Smooth muscle cell (in vitro differentiated cells): ENCODE data around the gene NADK2. TPM values are rescaled to one million over a fixed set of nuclear protein-coding genes. Genes with fewer than 3 reads are reported as not detected.

Experiments used
- DNase-seq: peaks from one replicate; lab custom pipeline; 2025; ENCODE audit not compliant: unreplicated experiment; lab: John Stamatoyannopoulos, UW
- H2AFZ ChIP-seq: fragments of 200-600 bp; sonication (generic); 2 replicates; pipeline ENCODE4 v1.6.0; 2016; ENCODE audit warnings: antibody characterized with exemption, low read depth, mild to moderate bottlenecking
- H3F3A ChIP-seq: fragments of 200-600 bp; sonication (generic); 2 replicates; pipeline ENCODE4 v1.6.0; 2017; ENCODE audit warnings: antibody characterized with exemption, low read depth
- H3K27ac ChIP-seq: fragments of 200-600 bp; sonication (generic); 2 replicates; pipeline ENCODE4 v1.5.1; 2016; ENCODE audit warnings: low read depth, mild to moderate bottlenecking
- H3K27me3 ChIP-seq: fragments of 200-600 bp; sonication (generic); 2 replicates; pipeline ENCODE4 v1.6.1; 2016; ENCODE audit warnings: low read depth, mild to moderate bottlenecking
- H3K36me3 ChIP-seq: fragments of 200-600 bp; sonication (generic); 2 replicates; pipeline ENCODE4 v1.5.1; 2016; ENCODE audit warnings: low read depth
- H3K4me1 ChIP-seq: fragments of 200-600 bp; sonication (generic); 2 replicates; pipeline ENCODE4 v1.5.1; 2016; ENCODE audit warnings: low read depth
- H3K4me2 ChIP-seq: fragments of 200-600 bp; sonication (generic); 2 replicates; pipeline ENCODE4 v1.6.0; 2016; ENCODE audit warnings: mild to moderate bottlenecking
- H3K4me3 ChIP-seq: fragments of 200-600 bp; sonication (generic); 2 replicates; pipeline ENCODE4 v1.5.1; 2016; ENCODE audit warnings: mild to moderate bottlenecking
- H3K79me2 ChIP-seq: fragments of 200-600 bp; sonication (generic); 2 replicates; pipeline ENCODE4 v1.6.0; 2016; ENCODE audit warnings: low read depth, mild to moderate bottlenecking
- H3K9ac ChIP-seq: fragments of 200-600 bp; sonication (generic); 2 replicates; pipeline ENCODE4 v1.6.0; 2016; ENCODE audit warnings: low read depth
- H3K9me3 ChIP-seq: fragments of 200-600 bp; sonication (generic); replicated peaks from 2 replicates; pipeline ENCODE4 v1.5.1; 2016; ENCODE audit warnings: low read depth
- H4K20me1 ChIP-seq: fragments of 200-600 bp; sonication (generic); 2 replicates; pipeline ENCODE4 v1.6.0; 2016; ENCODE audit warnings: low read depth
- WGBS: methylation state at CpG from one replicate; pipeline ENCODE4 v1.1.7; 2016; ENCODE audit warnings: low lambda C conversion rate; 5-methylcytosine and 5-hydroxymethylcytosine counted together
- polyA plus RNA-seq: library from polyadenylated mRNA; unstranded; fragments of >200 nt; fragmentation: Nextera tagmentation; extraction: Ambion mirVana; gene quantifications from 2 replicates; pipeline ENCODE4 v1.2.1, GENCODE V29; 2016
- total RNA-seq: library from RNA; depleted of rRNA; stranded (reverse); fragments of >200 nt; gene quantifications from 2 replicates; pipeline ENCODE4 v1.2.3, GENCODE V29; 2014
- TF ChIP-seq, protein P1 (sequence below): fragments of 200-600 bp; sonication (generic); IDR thresholded peaks from 2 replicates; pipeline ENCODE4 v1.5.1; 2017; ENCODE audit warnings: borderline replicate concordance, mild to moderate bottlenecking, antibody characterized with exemption; ENCODE audit not compliant: insufficient read depth, poor library complexity, severe bottlenecking

The NADK2 gene
- total and polyA plus RNA-seq, 2 experiments from 2014 or later, result 26.7 to 27.2 TPM

DNA sequence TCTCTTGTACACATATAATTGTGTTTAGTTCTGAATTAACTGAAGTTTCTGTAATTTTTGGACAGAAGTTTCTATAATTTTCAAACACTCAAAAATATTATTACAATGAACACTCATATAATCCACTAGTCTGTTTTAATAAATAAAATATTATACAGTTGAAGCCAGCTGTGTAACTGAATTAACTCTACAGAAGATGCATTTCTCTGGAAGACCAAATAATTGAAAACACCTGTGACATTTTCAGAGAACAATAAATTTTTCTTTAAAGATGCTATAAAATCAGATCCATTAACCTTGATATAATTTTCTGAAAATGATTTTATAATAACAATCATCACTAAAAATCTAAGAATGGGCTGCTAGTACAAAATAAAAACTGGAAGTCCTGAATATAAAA, 14.7 kb downstream of the NADK2 start:
- no peak overlapping the region for H3K4me3 ChIP-seq
- H2AFZ ChIP-seq, result no peak overlapping the region
- no peak for DNase-seq
- H4K20me1 ChIP-seq, result peaks cover 18% of the 10 kb centered on the region
- H3F3A ChIP-seq, result no peaks in the 10 kb centered on the region
- H3K9ac ChIP-seq, result no peak overlapping the region
- no peak overlapping the region for H3K4me2 ChIP-seq
- H3K36me3 ChIP-seq, result peaks cover 8% of the 10 kb centered on the region
- TF ChIP-seq, protein P1, sequence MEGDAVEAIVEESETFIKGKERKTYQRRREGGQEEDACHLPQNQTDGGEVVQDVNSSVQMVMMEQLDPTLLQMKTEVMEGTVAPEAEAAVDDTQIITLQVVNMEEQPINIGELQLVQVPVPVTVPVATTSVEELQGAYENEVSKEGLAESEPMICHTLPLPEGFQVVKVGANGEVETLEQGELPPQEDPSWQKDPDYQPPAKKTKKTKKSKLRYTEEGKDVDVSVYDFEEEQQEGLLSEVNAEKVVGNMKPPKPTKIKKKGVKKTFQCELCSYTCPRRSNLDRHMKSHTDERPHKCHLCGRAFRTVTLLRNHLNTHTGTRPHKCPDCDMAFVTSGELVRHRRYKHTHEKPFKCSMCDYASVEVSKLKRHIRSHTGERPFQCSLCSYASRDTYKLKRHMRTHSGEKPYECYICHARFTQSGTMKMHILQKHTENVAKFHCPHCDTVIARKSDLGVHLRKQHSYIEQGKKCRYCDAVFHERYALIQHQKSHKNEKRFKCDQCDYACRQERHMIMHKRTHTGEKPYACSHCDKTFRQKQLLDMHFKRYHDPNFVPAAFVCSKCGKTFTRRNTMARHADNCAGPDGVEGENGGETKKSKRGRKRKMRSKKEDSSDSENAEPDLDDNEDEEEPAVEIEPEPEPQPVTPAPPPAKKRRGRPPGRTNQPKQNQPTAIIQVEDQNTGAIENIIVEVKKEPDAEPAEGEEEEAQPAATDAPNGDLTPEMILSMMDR, result no peak
- H3K9me3 ChIP-seq, result no peaks in the 10 kb centered on the region
- H3K79me2 ChIP-seq, result peaks cover 34% of the 10 kb centered on the region
- peaks cover 10% of the 10 kb centered on the region for H3K4me1 ChIP-seq
- no peaks in the 10 kb centered on the region for H3K27me3 ChIP-seq
- H3K27ac ChIP-seq, result no peak overlapping the region

DNA sequence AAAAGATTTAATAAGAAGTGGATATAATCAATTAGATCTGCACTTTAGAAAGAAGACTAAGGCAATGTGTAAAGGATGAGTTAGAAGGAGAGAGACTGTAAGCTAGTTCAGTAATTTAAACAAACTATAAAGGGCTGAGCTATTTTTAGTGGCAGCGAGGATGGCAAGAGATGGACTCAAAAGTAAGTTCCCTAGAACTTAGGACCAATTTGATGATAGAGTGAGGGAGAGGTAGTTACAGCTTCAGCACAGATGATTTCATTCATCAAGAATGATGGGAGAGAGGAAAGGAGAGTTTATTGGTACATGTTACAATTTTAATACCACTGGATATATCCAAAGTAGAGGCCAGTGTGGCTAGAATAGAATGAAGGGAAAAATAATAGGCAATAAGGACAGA, 19.1 kb downstream of the NADK2 start:
- 90% methylated on average over 1 of the region's 1 CpG for WGBS
- no peak overlapping the region for H3K4me2 ChIP-seq

DNA sequence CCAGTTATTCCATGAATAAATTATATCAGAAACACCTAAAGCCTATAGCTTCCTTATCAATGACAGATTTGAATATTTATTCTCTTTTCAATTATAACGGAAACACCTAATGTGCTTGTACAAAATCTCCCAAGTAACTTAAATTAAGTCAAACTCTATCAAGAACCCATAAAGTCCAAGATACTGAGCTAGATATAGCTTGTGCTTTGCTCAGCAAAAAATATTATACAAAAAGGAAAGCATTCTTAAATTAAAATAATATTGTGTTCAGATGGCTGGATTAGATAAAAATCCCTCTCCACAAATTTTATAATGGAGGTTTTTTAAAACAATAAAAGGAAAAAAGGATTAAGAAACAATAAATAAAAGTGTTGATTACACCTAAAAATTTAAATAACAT, 23.7 kb downstream of the NADK2 start:
- H3K27me3 ChIP-seq, result no peaks in the 10 kb centered on the region
- TF ChIP-seq, protein P1, result no peak
- H4K20me1 ChIP-seq, result no peaks in the 10 kb centered on the region
- H3K9ac ChIP-seq, result no peak overlapping the region
- H3K9me3 ChIP-seq, result no peaks in the 10 kb centered on the region
- DNase-seq, result no peak
- no peaks in the 10 kb centered on the region for H3K79me2 ChIP-seq
- H3K4me3 ChIP-seq, result no peak overlapping the region
- WGBS, result 98% methylated on average over 1 of the region's 1 CpG
- no peaks in the 10 kb centered on the region for H3F3A ChIP-seq
- no peak overlapping the region for H3K27ac ChIP-seq
- no peak overlapping the region for H2AFZ ChIP-seq
- peaks cover 7% of the 10 kb centered on the region for H3K36me3 ChIP-seq
- H3K4me2 ChIP-seq, result no peak overlapping the region
- H3K4me1 ChIP-seq, result no peaks in the 10 kb centered on the region

More for the DNA sequence above, 19.1 kb downstream of the NADK2 start:
- Histone ChIP-seq H3K79me2 (peaks cover 11% of the 10 kb centered on the region), H3K9ac (no peak overlapping the region), H3K36me3 (peaks cover 14% of the 10 kb centered on the region), H2AFZ (no peak overlapping the region), H3K4me3 (no peak overlapping the region), H3F3A (no peaks in the 10 kb centered on the region), H3K27me3 (no peaks in the 10 kb centered on the region), H4K20me1 (no peaks in the 10 kb centered on the region), H3K9me3 (no peaks in the 10 kb centered on the region), H3K4me1 (no peaks in the 10 kb centered on the region), H3K27ac (no peak overlapping the region)
- no peak for DNase-seq
- TF ChIP-seq, protein P1, result no peak

DNA sequence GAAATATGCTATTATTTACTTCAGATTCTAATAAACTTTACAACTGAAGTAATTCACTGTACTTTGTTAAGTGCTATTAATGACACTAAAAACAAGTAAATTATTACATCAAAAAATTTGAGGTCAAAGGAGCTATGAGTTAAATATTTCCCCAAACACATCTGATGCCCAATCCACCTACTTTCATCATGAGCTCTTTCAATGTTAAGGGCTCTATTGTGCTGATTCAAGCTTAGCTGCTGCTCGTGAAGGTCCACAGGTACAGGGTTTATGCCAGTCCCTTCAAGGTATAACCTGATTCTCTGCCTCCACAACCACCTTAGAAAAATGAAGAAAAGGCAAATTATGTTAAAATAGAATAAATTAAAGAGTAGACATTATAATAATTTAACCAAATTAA, 24.2 kb downstream of the NADK2 start:
- Histone ChIP-seq H3K79me2 (no peaks in the 10 kb centered on the region), H3K4me2 (no peak overlapping the region), H3K9ac (no peak overlapping the region), H4K20me1 (no peaks in the 10 kb centered on the region), H3K36me3 (peaks cover 7% of the 10 kb centered on the region), H3K27me3 (no peaks in the 10 kb centered on the region), H3F3A (no peaks in the 10 kb centered on the region), H3K4me3 (no peak overlapping the region), H3K27ac (no peak overlapping the region), H3K9me3 (no peaks in the 10 kb centered on the region), H3K4me1 (no peaks in the 10 kb centered on the region), H2AFZ (no peak overlapping the region)
- 92% methylated on average over 1 of the region's 1 CpG for WGBS
- DNase-seq, result no peak
- TF ChIP-seq, protein P1, result no peak
